Astrocyte (in vitro differentiated cells and primary cell): ENCODE data around the gene ZBTB18. TPM values are rescaled to one million over a fixed set of nuclear protein-coding genes. Genes with fewer than 3 reads are reported as not detected.

Experiments
- DNase-seq: peaks from one replicate; pipeline ENCODE4 v3.0.0-alpha.2; 2010; ENCODE audit warnings: low read depth
- FAIRE-seq: peaks from 2 replicates; lab custom pipeline; 2011; peaks lifted over from hg19 to GRCh38; lab: Jason Lieb, UNC
- H2AFZ ChIP-seq: 2 replicates; pipeline ENCODE4 v1.6.0; 2012; ENCODE audit warnings: low read depth, low read length, inconsistent platforms
- H3K27ac ChIP-seq: 2 replicates; pipeline ENCODE4 v1.5.1; 2011; ENCODE audit warnings: low read depth, low read length, inconsistent platforms
- H3K27me3 ChIP-seq: 2 replicates; pipeline ENCODE4 v1.6.0; 2011; ENCODE audit warnings: low read length, inconsistent platforms; ENCODE audit not compliant: insufficient read depth
- H3K36me3 ChIP-seq: 2 replicates; pipeline ENCODE4 v1.5.1; 2011; ENCODE audit warnings: low read length, inconsistent platforms; ENCODE audit not compliant: insufficient read depth
- H3K4me1 ChIP-seq: 2 replicates; pipeline ENCODE4 v1.5.1; 2011; ENCODE audit warnings: low read length, inconsistent platforms; ENCODE audit not compliant: insufficient read depth
- H3K4me2 ChIP-seq: 2 replicates; pipeline ENCODE4 v1.6.0; 2012; ENCODE audit warnings: low read length, inconsistent platforms
- H3K4me3 ChIP-seq: 2 replicates; pipeline ENCODE4 v1.5.1; 2011; ENCODE audit warnings: low read depth, mild to moderate bottlenecking, low read length, inconsistent platforms; ENCODE audit not compliant: insufficient read depth
- H3K79me2 ChIP-seq: 2 replicates; pipeline ENCODE4 v1.6.0; 2012; ENCODE audit warnings: mild to moderate bottlenecking, low read length, inconsistent platforms; ENCODE audit not compliant: insufficient read depth
- H3K9ac ChIP-seq: 2 replicates; pipeline ENCODE4 v1.6.0; 2012; ENCODE audit warnings: mild to moderate bottlenecking, low read length, inconsistent platforms
- H3K9me3 ChIP-seq: 2 replicates; pipeline ENCODE4 v1.5.1; 2012; ENCODE audit warnings: low read depth, mild to moderate bottlenecking, low read length, inconsistent platforms; ENCODE audit not compliant: insufficient read depth
- H4K20me1 ChIP-seq: 2 replicates; pipeline ENCODE4 v1.6.0; 2012; ENCODE audit warnings: low read length, inconsistent platforms; ENCODE audit not compliant: insufficient read depth
- H3K27ac Mint-ChIP-seq: one replicate; pipeline ENCODE4 v1.8.0; 2021; ENCODE audit warnings: mild to moderate bottlenecking, mixed read lengths; ENCODE audit not compliant: unreplicated experiment
- H3K27me3 Mint-ChIP-seq: one replicate; pipeline ENCODE4 v1.8.0; 2021; ENCODE audit warnings: low read depth, mixed read lengths; ENCODE audit not compliant: unreplicated experiment
- H3K36me3 Mint-ChIP-seq: one replicate; pipeline ENCODE4 v1.8.0; 2021; ENCODE audit warnings: low read depth, mixed read lengths; ENCODE audit not compliant: unreplicated experiment
- H3K4me1 Mint-ChIP-seq: one replicate; pipeline ENCODE4 v1.8.0; 2021; ENCODE audit warnings: low read depth, mixed read lengths; ENCODE audit not compliant: unreplicated experiment
- H3K4me3 Mint-ChIP-seq: one replicate; pipeline ENCODE4 v1.8.0; 2021; ENCODE audit warnings: mild to moderate bottlenecking, moderate library complexity, mixed read lengths; ENCODE audit not compliant: unreplicated experiment
- H3K9me3 Mint-ChIP-seq: one replicate; pipeline ENCODE4 v1.8.0; 2021; ENCODE audit warnings: mild to moderate bottlenecking, mixed read lengths; ENCODE audit not compliant: unreplicated experiment
- EZH2 ChIP-seq: IDR thresholded peaks from 2 replicates; pipeline ENCODE4 v1.6.1; 2012; ENCODE audit warnings: mild to moderate bottlenecking, low read length, inconsistent platforms; ENCODE audit not compliant: insufficient read depth
- total RNA-seq: library from RNA; stranded (reverse); gene quantifications from 2 replicates; pipeline ENCODE4 v1.2.1, GENCODE V29; 2021
- TF ChIP-seq, protein P1 (sequence below): IDR thresholded peaks from 2 replicates; pipeline ENCODE4 v1.5.1; 2011; ENCODE audit warnings: low read depth, mild to moderate bottlenecking, inconsistent platforms, low read length, moderate library complexity; ENCODE audit not compliant: insufficient read depth

ZBTB18 gene
- total RNA-seq, 1 donor from 2014 or later, result 19.2 TPM

DNA sequence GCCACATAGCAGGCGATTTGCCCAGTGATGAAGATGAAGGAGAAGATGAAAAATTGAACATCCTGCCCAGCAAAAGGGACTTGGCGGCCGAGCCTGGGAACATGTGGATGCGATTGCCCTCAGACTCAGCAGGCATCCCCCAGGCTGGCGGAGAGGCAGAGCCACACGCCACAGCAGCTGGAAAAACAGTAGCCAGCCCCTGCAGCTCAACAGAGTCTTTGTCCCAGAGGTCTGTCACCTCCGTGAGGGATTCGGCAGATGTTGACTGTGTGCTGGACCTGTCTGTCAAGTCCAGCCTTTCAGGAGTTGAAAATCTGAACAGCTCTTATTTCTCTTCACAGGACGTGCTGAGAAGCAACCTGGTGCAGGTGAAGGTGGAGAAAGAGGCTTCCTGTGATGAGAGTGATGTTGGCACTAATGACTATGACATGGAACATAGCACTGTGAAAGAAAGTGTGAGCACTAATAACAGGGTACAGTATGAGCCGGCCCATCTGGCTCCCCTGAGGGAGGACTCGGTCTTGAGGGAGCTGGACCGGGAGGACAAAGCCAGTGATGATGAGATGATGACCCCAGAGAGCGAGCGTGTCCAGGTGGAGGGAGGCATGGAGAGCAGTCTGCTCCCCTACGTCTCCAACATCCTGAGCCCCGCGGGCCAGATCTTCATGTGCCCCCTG, 3.3 kb downstream of the ZBTB18 start:
- Histone ChIP-seq H3K36me3 (peaks cover 8% of the 10 kb centered on the region), H3K27me3 (no peaks in the 10 kb centered on the region), H4K20me1 (peaks cover 66% of the 10 kb centered on the region), H3K9ac (no peak overlapping the region), H3K27ac (no peak overlapping the region), H3K4me3 (peak overlapping the region; percentile 25), H3K9me3 (no peaks in the 10 kb centered on the region), H3K79me2 (peaks cover 64% of the 10 kb centered on the region), H3K4me2 (peak overlapping the region; percentile 73), H3K4me1 (peaks cover 31% of the 10 kb centered on the region), H2AFZ (no peak overlapping the region)
- FAIRE-seq, result no peak
- peaks cover 22% of the 10 kb centered on the region for H3K4me1 Mint-ChIP-seq
- TF ChIP-seq EZH2, result no peak
- TF ChIP-seq, protein P1, sequence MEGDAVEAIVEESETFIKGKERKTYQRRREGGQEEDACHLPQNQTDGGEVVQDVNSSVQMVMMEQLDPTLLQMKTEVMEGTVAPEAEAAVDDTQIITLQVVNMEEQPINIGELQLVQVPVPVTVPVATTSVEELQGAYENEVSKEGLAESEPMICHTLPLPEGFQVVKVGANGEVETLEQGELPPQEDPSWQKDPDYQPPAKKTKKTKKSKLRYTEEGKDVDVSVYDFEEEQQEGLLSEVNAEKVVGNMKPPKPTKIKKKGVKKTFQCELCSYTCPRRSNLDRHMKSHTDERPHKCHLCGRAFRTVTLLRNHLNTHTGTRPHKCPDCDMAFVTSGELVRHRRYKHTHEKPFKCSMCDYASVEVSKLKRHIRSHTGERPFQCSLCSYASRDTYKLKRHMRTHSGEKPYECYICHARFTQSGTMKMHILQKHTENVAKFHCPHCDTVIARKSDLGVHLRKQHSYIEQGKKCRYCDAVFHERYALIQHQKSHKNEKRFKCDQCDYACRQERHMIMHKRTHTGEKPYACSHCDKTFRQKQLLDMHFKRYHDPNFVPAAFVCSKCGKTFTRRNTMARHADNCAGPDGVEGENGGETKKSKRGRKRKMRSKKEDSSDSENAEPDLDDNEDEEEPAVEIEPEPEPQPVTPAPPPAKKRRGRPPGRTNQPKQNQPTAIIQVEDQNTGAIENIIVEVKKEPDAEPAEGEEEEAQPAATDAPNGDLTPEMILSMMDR, result no peak
- H3K27ac Mint-ChIP-seq, result no peak overlapping the region
- no peaks in the 10 kb centered on the region for H3K27me3 Mint-ChIP-seq
- no peaks in the 10 kb centered on the region for H3K36me3 Mint-ChIP-seq
- H3K9me3 Mint-ChIP-seq, result no peaks in the 10 kb centered on the region
- H3K4me3 Mint-ChIP-seq, result no peak overlapping the region
- DNase-seq, result no peak

DNA sequence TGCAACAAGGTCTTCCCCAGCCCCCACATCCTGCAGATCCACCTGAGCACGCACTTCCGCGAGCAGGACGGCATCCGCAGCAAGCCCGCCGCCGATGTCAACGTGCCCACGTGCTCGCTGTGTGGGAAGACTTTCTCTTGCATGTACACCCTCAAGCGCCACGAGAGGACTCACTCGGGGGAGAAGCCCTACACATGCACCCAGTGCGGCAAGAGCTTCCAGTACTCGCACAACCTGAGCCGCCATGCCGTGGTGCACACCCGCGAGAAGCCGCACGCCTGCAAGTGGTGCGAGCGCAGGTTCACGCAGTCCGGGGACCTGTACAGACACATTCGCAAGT, 3.8 kb downstream of the ZBTB18 start:
- no peak for FAIRE-seq
- H3K27me3 ChIP-seq, result no peaks in the 10 kb centered on the region
- H4K20me1 ChIP-seq, result peaks cover 61% of the 10 kb centered on the region
- no peak overlapping the region for H3K27ac ChIP-seq
- no peak overlapping the region for H3K4me2 ChIP-seq
- H3K4me3 Mint-ChIP-seq, result no peak overlapping the region
- DNase-seq, result no peak
- H3K36me3 ChIP-seq, result peaks cover 8% of the 10 kb centered on the region
- H3K4me1 Mint-ChIP-seq, result peaks cover 22% of the 10 kb centered on the region
- H3K4me1 ChIP-seq, result peaks cover 28% of the 10 kb centered on the region
- no peak overlapping the region for H3K4me3 ChIP-seq
- TF ChIP-seq, protein P1, result no peak
- no peak for TF ChIP-seq EZH2
- no peaks in the 10 kb centered on the region for H3K36me3 Mint-ChIP-seq
- H2AFZ ChIP-seq, result no peak overlapping the region
- no peaks in the 10 kb centered on the region for H3K9me3 ChIP-seq
- H3K27me3 Mint-ChIP-seq, result no peaks in the 10 kb centered on the region
- no peaks in the 10 kb centered on the region for H3K9me3 Mint-ChIP-seq
- no peak overlapping the region for H3K27ac Mint-ChIP-seq
- peaks cover 59% of the 10 kb centered on the region for H3K79me2 ChIP-seq
- H3K9ac ChIP-seq, result no peak overlapping the region

DNA sequence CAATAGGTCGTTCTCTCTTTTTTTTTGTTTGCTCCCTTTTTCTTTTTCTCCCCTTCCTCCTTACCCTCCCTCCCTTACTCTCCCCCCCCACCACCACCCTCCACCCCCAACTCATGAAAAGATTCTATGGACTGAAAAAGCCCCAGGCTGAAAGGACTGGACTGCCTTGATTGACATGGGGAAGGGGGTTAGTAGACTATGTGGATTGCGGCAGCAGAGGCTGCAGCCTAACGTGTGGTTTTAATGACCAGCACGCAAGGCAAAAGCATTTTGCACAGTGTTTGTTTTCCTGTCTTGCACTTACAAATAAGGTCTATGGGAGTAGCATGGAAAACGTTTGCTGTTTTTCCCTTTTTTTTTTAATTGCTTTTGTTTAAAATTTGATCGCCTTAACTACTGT, 5.5 kb downstream of the ZBTB18 start:
- Mint-ChIP-seq H3K4me1 (peaks cover 16% of the 10 kb centered on the region), H3K36me3 (no peaks in the 10 kb centered on the region), H3K27me3 (no peaks in the 10 kb centered on the region), H3K4me3 (no peak overlapping the region), H3K9me3 (no peaks in the 10 kb centered on the region), H3K27ac (no peak overlapping the region)
- Histone ChIP-seq H3K27me3 (no peaks in the 10 kb centered on the region), H3K79me2 (peaks cover 42% of the 10 kb centered on the region), H2AFZ (no peak overlapping the region), H3K4me1 (peaks cover 11% of the 10 kb centered on the region), H4K20me1 (peaks cover 44% of the 10 kb centered on the region), H3K9me3 (no peaks in the 10 kb centered on the region), H3K4me2 (peak overlapping the region; percentile 23), H3K9ac (no peak overlapping the region), H3K4me3 (no peak overlapping the region), H3K36me3 (peaks cover 8% of the 10 kb centered on the region), H3K27ac (no peak overlapping the region)
- FAIRE-seq (no peak), DNase-seq (no peak)
- TF ChIP-seq, protein P1, result no peak
- TF ChIP-seq EZH2, result no peak
